Thyroid gland (tissue), 4 donors: ENCODE data around the gene PPP1R13B.

Experiments used
- CTCF ChIP-seq, 6 experiments: fragments of 200-600 bp in 3 of 6; fragments of 450-650 bp in 3 of 6; sonication (generic) in 3 of 6; IDR thresholded peaks; one replicate each; pipeline ENCODE4 v1.5.1; 2016 to 2019; ENCODE audit warnings: antibody characterized with exemption in 6 of 6, mild to moderate bottlenecking in 2 of 6, inconsistent platforms in 1 of 6, moderate library complexity in 1 of 6
- POLR2A ChIP-seq, 2 donors: fragments of 450-650 bp; IDR thresholded peaks; one replicate each; pipeline ENCODE4 v1.6.1; 2017; ENCODE audit warnings: antibody characterized with exemption in 2 of 2, mild to moderate bottlenecking in 2 of 2, moderate library complexity in 1 of 2

GRCh38 chr14:103887557-103888115 is 40.3 kb upstream of the PPP1R13B start:
- TF ChIP-seq POLR2A (IDR thresholded peaks at IDR 0.05) (no peak), CTCF (IDR thresholded peaks at IDR 0.05) (no peak)
